B cell (primary cell): ENCODE data around the gene CACNA1F. TPM values are rescaled to one million over a fixed set of nuclear protein-coding genes. Genes with fewer than 3 reads are reported as not detected.

Source experiments
- ATAC-seq: fragments of 200-7000 bp; cut with Tn5 transposase; one replicate; pipeline ENCODE4 v1.10.0; 2021; ENCODE audit warnings: low read depth, mild to moderate bottlenecking, moderate number of reproducible peaks, moderate library complexity
- CTCF ChIA-PET: fragments of 350-600 bp; sonication (Branson Sonifier 250); formaldehyde crosslinking; loops from one replicate; lab custom pipeline; 2021; ENCODE audit warnings: antibody characterized with exemption, inconsistent platforms; lab: Charles Lee
- POLR2A ChIA-PET: fragments of 350-600 bp; sonication (Branson Sonifier 250); formaldehyde crosslinking; loops from one replicate; lab custom pipeline; 2021; ENCODE audit warnings: antibody characterized with exemption; lab: Charles Lee
- DNase-seq: peaks from one replicate; pipeline ENCODE4 v3.0.0; 2013
- H2AFZ ChIP-seq: 2 replicates; pipeline ENCODE4 v1.6.1; 2012; ENCODE audit warnings: mild to moderate bottlenecking, low read depth, low read length; ENCODE audit not compliant: insufficient read depth, poor library complexity, severe bottlenecking
- H3K27ac ChIP-seq, 2 donors: 1 replicate in 1 of 2; 2 replicates in 1 of 2; pipeline ENCODE4 v1.5.1; 2012 to 2013; ENCODE audit warnings: low read length in 2 of 2, mild to moderate bottlenecking in 2 of 2, moderate library complexity in 1 of 2
- H3K27me3 ChIP-seq, 4 experiments: fragments of 200-600 bp in 1 of 4; sonication (generic) in 1 of 4; replicated peaks in 1 of 4; 1 replicate in 2 of 4; 2 replicates in 2 of 4; pipeline versions ENCODE4 v1.6.1 to v1.7.0; 2013 to 2016; ENCODE audit warnings: low read length in 3 of 4, mild to moderate bottlenecking in 2 of 4, mixed read lengths in 1 of 4, moderate library complexity in 1 of 4; ENCODE audit not compliant: insufficient read depth in 4 of 4, control insufficient read depth in 3 of 4; ENCODE audit errors: control extremely low read depth in 1 of 4
- H3K36me3 ChIP-seq, 2 experiments: replicated peaks in 1 of 2; 1 replicate in 1 of 2; 2 replicates in 1 of 2; pipeline versions ENCODE4 v1.6.1 to v1.7.1; 2013; ENCODE audit warnings: low read length in 1 of 2; ENCODE audit not compliant: insufficient read depth in 2 of 2, control insufficient read depth in 1 of 2; ENCODE audit errors: control extremely low read depth in 1 of 2, extremely low read depth in 1 of 2
- H3K4me1 ChIP-seq, 2 donors: fragments of 200-600 bp in 1 of 2; sonication (generic) in 1 of 2; 1 replicate in 1 of 2; 2 replicates in 1 of 2; pipeline versions ENCODE4 v1.5.1 to v1.6.1; 2013 to 2017; ENCODE audit warnings: low read length in 2 of 2; ENCODE audit not compliant: control insufficient read depth in 2 of 2, insufficient read depth in 2 of 2
- H3K4me2 ChIP-seq: replicated peaks from 2 replicates; pipeline ENCODE3; 2012; ENCODE audit warnings: mild to moderate bottlenecking, low read depth, low read length; ENCODE audit not compliant: poor library complexity, severe bottlenecking
- H3K4me3 ChIP-seq, 5 experiments: fragments of 200-600 bp in 1 of 5; sonication (generic) in 1 of 5; 1 replicate in 3 of 5; 2 replicates in 2 of 5; pipeline versions ENCODE4 v1.5.1 to v1.7.0; 2011 to 2016; ENCODE audit warnings: low read length in 4 of 5, mild to moderate bottlenecking in 4 of 5, low read depth in 2 of 5, control low read depth in 1 of 5, moderate library complexity in 1 of 5; ENCODE audit not compliant: insufficient read depth in 1 of 5; ENCODE audit errors: control extremely low read depth in 1 of 5, extremely low read depth in 1 of 5
- H3K79me2 ChIP-seq: fragments of 200-600 bp; sonication (generic); one replicate; pipeline ENCODE4 v1.6.0; 2016; ENCODE audit warnings: low read length; ENCODE audit not compliant: control insufficient read depth, insufficient read depth
- H3K9ac ChIP-seq: fragments of 200-600 bp; sonication (generic); 2 replicates; pipeline ENCODE4 v1.6.1; 2017; ENCODE audit warnings: mild to moderate bottlenecking, low read length, moderate library complexity
- H3K9me3 ChIP-seq, 3 donors: one replicate each; pipeline versions ENCODE4 v1.6.1 to v1.7.1; 2013; ENCODE audit warnings: low read length in 2 of 3; ENCODE audit not compliant: control insufficient read depth in 2 of 3, insufficient read depth in 1 of 3; ENCODE audit errors: control extremely low read depth in 1 of 3
- H4K20me1 ChIP-seq: 2 replicates; pipeline ENCODE4 v1.6.0; 2012; ENCODE audit warnings: mild to moderate bottlenecking, low read length; ENCODE audit not compliant: insufficient read depth, control insufficient read depth, poor library complexity, severe bottlenecking
- H3K27ac Mint-ChIP-seq: one replicate; pipeline ENCODE4 v1.8.0; 2021; ENCODE audit warnings: mixed read lengths
- H3K27me3 Mint-ChIP-seq: one replicate; pipeline ENCODE4 v1.8.0; 2021; ENCODE audit warnings: mixed read lengths
- H3K4me1 Mint-ChIP-seq: one replicate; pipeline ENCODE4 v1.8.0; 2021; ENCODE audit warnings: mixed read lengths
- H3K4me3 Mint-ChIP-seq: one replicate; pipeline ENCODE4 v1.8.0; 2021; ENCODE audit warnings: mixed read lengths
- H3K9me3 Mint-ChIP-seq: one replicate; pipeline ENCODE4 v1.8.0; 2022; ENCODE audit warnings: mixed read lengths; ENCODE audit not compliant: insufficient read depth
- EZH2 ChIP-seq: IDR thresholded peaks from 2 replicates; pipeline ENCODE4 v1.6.1; 2012; ENCODE audit warnings: borderline replicate concordance, low read depth, mild to moderate bottlenecking, moderate library complexity, low read length; ENCODE audit not compliant: insufficient read depth, poor library complexity, severe bottlenecking
- WGBS: methylation state at CpG from one replicate; pipeline ENCODE4 v1.1.5; 2013; ENCODE audit warnings: missing lambda C conversion rate; ENCODE audit not compliant: insufficient coverage; 5-methylcytosine and 5-hydroxymethylcytosine counted together
- intact Hi-C: fragments of 100-400 bp; cut with micrococcal nuclease; formaldehyde crosslinking; loops from one replicate; pipeline ENCODE4 v1.10.0; 2022
- polyA plus RNA-seq: library from polyadenylated mRNA; depleted of rRNA; stranded (reverse); fragments of >200 nt; gene quantifications from 2 replicates; pipeline ENCODE4 v1.2.3, GENCODE V29; 2012
- total RNA-seq, 2 donors: library from RNA; stranded (reverse); fragments of 120-200 nt in 1 of 2; gene quantifications; 1 replicate in 1 of 2; 2 replicates in 1 of 2; pipeline versions ENCODE4 v1.2.3 to v1.2.4, GENCODE V29; 2013 to 2022
- TF ChIP-seq, protein P1 (sequence below): fragments of 200-600 bp; IDR thresholded peaks from one replicate; pipeline ENCODE4 v1.8.0; 2022; ENCODE audit warnings: antibody characterized with exemption, mild to moderate bottlenecking

CACNA1F gene
- total and polyA plus RNA-seq, 2 donors (not counting 1 experiment from before 2014, with no cell fraction given) = 6.7 to 9.3 TPM

DNA sequence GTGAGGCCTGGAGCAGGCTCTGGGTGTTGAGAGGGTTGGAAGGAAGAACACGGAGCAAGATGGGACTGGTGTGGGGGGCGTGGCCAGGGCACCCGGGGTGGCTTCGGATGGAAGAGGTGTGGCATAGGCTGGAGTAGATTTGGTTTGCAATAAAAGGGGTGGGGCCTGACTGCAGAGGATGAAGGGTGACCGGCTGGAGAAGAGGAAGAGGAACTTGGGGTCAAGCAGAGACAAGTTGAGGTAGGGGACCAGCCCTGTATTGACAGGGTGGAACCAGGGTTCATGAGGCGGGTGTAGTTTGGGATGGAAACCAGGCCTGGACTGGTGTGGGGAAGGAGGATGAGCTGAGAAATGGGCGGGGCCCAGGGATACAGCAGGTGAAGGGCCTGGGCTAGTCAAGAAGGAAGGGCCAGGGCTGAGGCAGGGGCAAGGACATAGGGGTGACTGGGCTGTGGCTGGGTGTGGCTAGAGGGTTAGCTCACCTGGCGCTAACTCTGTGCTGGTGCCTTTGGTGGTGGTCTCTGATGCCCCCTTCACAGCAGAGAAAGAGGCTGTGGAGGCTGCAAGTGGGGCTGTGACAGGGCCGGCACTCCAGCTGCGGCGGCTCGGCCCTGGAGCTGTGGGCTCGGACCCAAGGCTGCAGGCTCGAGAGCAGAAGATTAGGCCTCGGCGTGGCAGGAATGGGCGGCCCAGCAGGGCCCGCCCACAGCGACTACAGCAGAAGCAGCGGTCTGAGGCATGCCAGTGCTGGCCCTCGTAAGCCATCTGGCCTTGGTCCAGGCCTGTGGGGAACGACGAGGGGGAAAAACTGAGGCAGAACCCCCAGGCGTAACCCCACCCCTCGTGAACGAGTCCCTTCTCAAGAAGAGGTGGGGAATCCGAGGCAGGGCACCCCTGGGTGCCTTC is 56.5 kb downstream of the CACNA1F start:
- peaks cover 33% of the 10 kb centered on the region for H3K4me1 Mint-ChIP-seq
- intact Hi-C loops = no loop called here
- H3K9ac ChIP-seq = no peak overlapping the region
- H3K27me3 Mint-ChIP-seq = no peaks in the 10 kb centered on the region
- H3K4me1 ChIP-seq = peaks cover 6 to 20% of the 10 kb centered on the region in 2 donors
- H3K4me2 ChIP-seq = peak overlapping the region; percentile 21
- DNase-seq (no peak), ATAC-seq (no peak)
- H3K4me3 ChIP-seq = no peak overlapping the region
- H2AFZ ChIP-seq = no peak overlapping the region
- H3K9me3 Mint-ChIP-seq = no peaks in the 10 kb centered on the region
- H3K36me3 ChIP-seq = peaks cover 0 to 29% of the 10 kb centered on the region in 2 experiments
- no peak overlapping the region for H3K27ac ChIP-seq
- WGBS = 83% methylated on average over 12 of the region's 27 CpGs
- H3K79me2 ChIP-seq = peaks cover 9% of the 10 kb centered on the region
- H3K27ac Mint-ChIP-seq = peak overlapping the region; percentile 57
- H3K27me3 ChIP-seq = no peaks in the 10 kb centered on the region
- CTCF ChIA-PET = interaction anchor here (1.3 to 1.5 kb wide), 2 partner anchors 10 to 57 kb away, joined by 3 to 7 read pairs; no protein-coding TSS in a partner anchor
- TF ChIP-seq EZH2 = no peak
- TF ChIP-seq, protein P1, sequence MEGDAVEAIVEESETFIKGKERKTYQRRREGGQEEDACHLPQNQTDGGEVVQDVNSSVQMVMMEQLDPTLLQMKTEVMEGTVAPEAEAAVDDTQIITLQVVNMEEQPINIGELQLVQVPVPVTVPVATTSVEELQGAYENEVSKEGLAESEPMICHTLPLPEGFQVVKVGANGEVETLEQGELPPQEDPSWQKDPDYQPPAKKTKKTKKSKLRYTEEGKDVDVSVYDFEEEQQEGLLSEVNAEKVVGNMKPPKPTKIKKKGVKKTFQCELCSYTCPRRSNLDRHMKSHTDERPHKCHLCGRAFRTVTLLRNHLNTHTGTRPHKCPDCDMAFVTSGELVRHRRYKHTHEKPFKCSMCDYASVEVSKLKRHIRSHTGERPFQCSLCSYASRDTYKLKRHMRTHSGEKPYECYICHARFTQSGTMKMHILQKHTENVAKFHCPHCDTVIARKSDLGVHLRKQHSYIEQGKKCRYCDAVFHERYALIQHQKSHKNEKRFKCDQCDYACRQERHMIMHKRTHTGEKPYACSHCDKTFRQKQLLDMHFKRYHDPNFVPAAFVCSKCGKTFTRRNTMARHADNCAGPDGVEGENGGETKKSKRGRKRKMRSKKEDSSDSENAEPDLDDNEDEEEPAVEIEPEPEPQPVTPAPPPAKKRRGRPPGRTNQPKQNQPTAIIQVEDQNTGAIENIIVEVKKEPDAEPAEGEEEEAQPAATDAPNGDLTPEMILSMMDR = no peak
- peaks cover 9% of the 10 kb centered on the region for H4K20me1 ChIP-seq
- H3K4me3 Mint-ChIP-seq = no peak overlapping the region
- POLR2A ChIA-PET = no interaction called here
- H3K9me3 ChIP-seq = no peaks in the 10 kb centered on the region
